GM12878 (cell line): ENCODE measurements around the gene GALNT9. TPM values are rescaled to one million over a fixed set of nuclear protein-coding genes. Genes with fewer than 3 reads are reported as not detected.

Source experiments
- ATAC-seq: fragments of 200-7000 bp; cut with Tn5 transposase; 3 replicates; pipeline ENCODE4 v1.9.1; 2020; ENCODE audit warnings: mild to moderate bottlenecking, moderate library complexity
- BruUV-seq: library from RNA; stranded (reverse); fragments of 400-500 nt; replicated peaks from 2 replicates; lab custom pipeline; 2021; lab: Mats Ljungman, UMichigan
- CTCF ChIA-PET: fragments of 300-600 bp; sonication (Branson Sonifier 250); formaldehyde crosslinking; extraction: SDS; loops from one replicate; lab custom pipeline; 2021; ENCODE audit warnings: inconsistent platforms; lab: Yijun Ruan, JAX
- POLR2A ChIA-PET: fragments of 350-600 bp; formaldehyde crosslinking; extraction: SDS; loops from one replicate; lab custom pipeline; 2021; ENCODE audit warnings: inconsistent platforms; lab: Charles Lee
- RAD21 ChIA-PET: fragments of 300-600 bp; sonication (Branson Sonifier 250); formaldehyde crosslinking; loops from one replicate; lab custom pipeline; 2023; ENCODE audit warnings: antibody characterized with exemption; ENCODE audit not compliant: unreplicated experiment; lab: Charles Lee
- SMC1A ChIA-PET: fragments of 300-600 bp; sonication (Branson Sonifier 250); formaldehyde crosslinking; loops from one replicate; lab custom pipeline; 2023; ENCODE audit not compliant: unreplicated experiment, uncharacterized antibody; lab: Charles Lee
- DNase-seq: peaks from one replicate; pipeline ENCODE4 v3.0.0-alpha.2; 2011; ENCODE audit warnings: low read depth, low spot score
- FAIRE-seq: peaks from 3 replicates; lab custom pipeline; 2011; peaks lifted over from hg19 to GRCh38; lab: Jason Lieb, UNC
- H2AFZ ChIP-seq: 2 replicates; pipeline ENCODE4 v1.6.0; 2011; ENCODE audit warnings: low read depth, low read length, control low read depth; ENCODE audit not compliant: control insufficient read depth
- H3K27ac ChIP-seq: 2 replicates; pipeline ENCODE4 v1.5.1; 2011; ENCODE audit warnings: control low read depth; ENCODE audit not compliant: control insufficient read depth, insufficient read depth
- H3K27me3 ChIP-seq, 2 experiments: replicated peaks in 1 of 2; 2 replicates each; pipeline versions ENCODE4 v1.6.0 to v1.6.1; 2011; ENCODE audit warnings: low read length in 1 of 2; ENCODE audit not compliant: control insufficient read depth in 2 of 2, insufficient read depth in 2 of 2
- H3K36me3 ChIP-seq, 2 experiments: 2 replicates each; pipeline ENCODE4 v1.5.1; 2011; ENCODE audit warnings: low read length in 1 of 2; ENCODE audit not compliant: control insufficient read depth in 2 of 2, insufficient read depth in 2 of 2
- H3K4me1 ChIP-seq: 2 replicates; pipeline ENCODE4 v1.6.1; 2011; ENCODE audit warnings: mild to moderate bottlenecking, low read length, moderate library complexity, mixed read lengths; ENCODE audit not compliant: control insufficient read depth, insufficient read depth
- H3K4me2 ChIP-seq: 2 replicates; pipeline ENCODE4 v1.6.0; 2011; ENCODE audit warnings: control low read depth; ENCODE audit not compliant: control insufficient read depth, insufficient read depth
- H3K4me3 ChIP-seq: fragments of 200-600 bp; sonication (generic); 2 replicates; pipeline ENCODE4 v1.5.1; 2016
- H3K79me2 ChIP-seq: 2 replicates; pipeline ENCODE4 v1.6.0; 2011; ENCODE audit warnings: low read length; ENCODE audit not compliant: control insufficient read depth, insufficient read depth
- H3K9ac ChIP-seq: 2 replicates; pipeline ENCODE4 v1.8.0; 2011; ENCODE audit warnings: low read length, control low read depth, mixed read lengths; ENCODE audit not compliant: control insufficient read depth, insufficient read depth
- H3K9me3 ChIP-seq: replicated peaks from 3 replicates; pipeline ENCODE4 v1.5.1; 2011; ENCODE audit warnings: mild to moderate bottlenecking, low read length; ENCODE audit not compliant: control insufficient read depth, insufficient read depth
- H4K20me1 ChIP-seq: 2 replicates; pipeline ENCODE4 v1.6.0; 2011; ENCODE audit not compliant: control insufficient read depth, insufficient read depth
- ATF7 ChIP-seq: fragments of 450-650 bp; IDR thresholded peaks from 2 replicates; pipeline ENCODE4 v1.6.1; 2016; ENCODE audit warnings: low read depth, mild to moderate bottlenecking
- E2F4 ChIP-seq: IDR thresholded peaks from 2 replicates; pipeline ENCODE4 v1.6.1; 2012; ENCODE audit warnings: low read depth, low read length, improper control_type of control experiment
- FOXK2 ChIP-seq: fragments of 450-650 bp; IDR thresholded peaks from 2 replicates; pipeline ENCODE4 v1.6.1; 2017; ENCODE audit warnings: mild to moderate bottlenecking, moderate library complexity
- HDAC2 ChIP-seq: fragments of 200-600 bp; sonication (generic); IDR thresholded peaks from 2 replicates; pipeline ENCODE4 v1.6.1; 2017
- IKZF2 ChIP-seq, 2 experiments: fragments of 450-650 bp; IDR thresholded peaks; 2 replicates each; pipeline ENCODE4 v1.6.1; 2017; ENCODE audit warnings: mild to moderate bottlenecking in 2 of 2, moderate library complexity in 2 of 2
- MXI1 ChIP-seq: fragments of 150-350 bp; IDR thresholded peaks from 2 replicates; pipeline ENCODE4 v1.6.1; 2011; ENCODE audit warnings: low read depth, mild to moderate bottlenecking, inconsistent platforms, low read length, improper control_type of control experiment
- NFXL1 ChIP-seq: fragments of 450-650 bp; IDR thresholded peaks from 2 replicates; pipeline ENCODE4 v1.6.1; 2017; ENCODE audit warnings: antibody characterized with exemption, mild to moderate bottlenecking, borderline replicate concordance
- SIX5 ChIP-seq: IDR thresholded peaks from 2 replicates; pipeline ENCODE4 v1.6.1; 2011; ENCODE audit warnings: mild to moderate bottlenecking, low read depth, low read length, moderate library complexity; ENCODE audit not compliant: severe bottlenecking
- SUPT20H ChIP-seq: IDR thresholded peaks from 2 replicates; pipeline ENCODE4 v1.6.1; 2011; ENCODE audit warnings: low read depth, mild to moderate bottlenecking, low read length, moderate library complexity, borderline replicate concordance; ENCODE audit not compliant: control insufficient read depth
- ZBTB33 ChIP-seq: fragments of 450-650 bp; IDR thresholded peaks from 2 replicates; pipeline ENCODE4 v1.6.1; 2017; ENCODE audit warnings: mild to moderate bottlenecking
- ZNF217 ChIP-seq: fragments of 450-650 bp; IDR thresholded peaks from 2 replicates; pipeline ENCODE4 v1.6.1; 2017; ENCODE audit warnings: antibody characterized with exemption, mild to moderate bottlenecking
- ZNF384 ChIP-seq: IDR thresholded peaks from 2 replicates; pipeline ENCODE4 v1.6.1; 2012; ENCODE audit warnings: low read depth, mild to moderate bottlenecking, low read length, improper control_type of control experiment, borderline replicate concordance
- WGBS: methylation state at CpG from one replicate; pipeline ENCODE4 v1.1.6; 2016; ENCODE audit warnings: low lambda C conversion rate; ENCODE audit not compliant: insufficient replicate concordance, insufficient coverage; ENCODE audit errors: missing lambda C conversion rate; 5-methylcytosine and 5-hydroxymethylcytosine counted together
- in situ Hi-C: fragments of 300-500 bp; cut with MboI; formaldehyde crosslinking; loops from 9 replicates; pipeline ENCODE4 v1.14.3; 2018; ENCODE audit warnings: mixed read lengths
- intact Hi-C: fragments of 100-400 bp; cut with micrococcal nuclease; formaldehyde crosslinking; loops from one replicate; pipeline ENCODE4 v1.14.2; 2022; ENCODE audit not compliant: unreplicated experiment
- polyA plus RNA-seq, 11 experiments: library from polyadenylated mRNA; depleted of rRNA in 4 of 11; unstranded in 6 of 11; stranded (reverse) in 5 of 11; fragments of >200 nt; fragmentation: Nextera tagmentation in 4 of 11; fragmentation: Illumina TruSeq in 1 of 11; extraction: Ambion mirVana in 4 of 11; extraction: Trizol in 1 of 11; gene quantifications; 1 replicate in 1 of 11; 2 replicates in 10 of 11; pipeline versions ENCODE4 v1.2.1 to v1.2.3, GENCODE V29; 2011 to 2016; ENCODE audit warnings: inconsistent platforms in 2 of 11, missing spikeins in 2 of 11, low read depth in 1 of 11
- total RNA-seq, 4 experiments: library from RNA; depleted of rRNA in 3 of 4; stranded (reverse); fragments of >200 nt in 3 of 4; fragmentation: Illumina TruSeq in 1 of 4; extraction: Trizol in 1 of 4; gene quantifications; 2 replicates each; pipeline versions ENCODE4 v1.2.1 to v1.2.3, GENCODE V29; 2013 to 2021
- TF ChIP-seq, protein P1 (sequence below): fragments of 150-350 bp; IDR thresholded peaks from 2 replicates; pipeline ENCODE4 v1.6.1; 2014; ENCODE audit warnings: mild to moderate bottlenecking, low read depth, low read length

The GALNT9 gene
- total and polyA plus RNA-seq, 10 of the 15 experiments (the other 5 are each of a cell fraction or from before 2014, with no cell fraction given) = 0.04 TPM; not detected in 9

DNA sequence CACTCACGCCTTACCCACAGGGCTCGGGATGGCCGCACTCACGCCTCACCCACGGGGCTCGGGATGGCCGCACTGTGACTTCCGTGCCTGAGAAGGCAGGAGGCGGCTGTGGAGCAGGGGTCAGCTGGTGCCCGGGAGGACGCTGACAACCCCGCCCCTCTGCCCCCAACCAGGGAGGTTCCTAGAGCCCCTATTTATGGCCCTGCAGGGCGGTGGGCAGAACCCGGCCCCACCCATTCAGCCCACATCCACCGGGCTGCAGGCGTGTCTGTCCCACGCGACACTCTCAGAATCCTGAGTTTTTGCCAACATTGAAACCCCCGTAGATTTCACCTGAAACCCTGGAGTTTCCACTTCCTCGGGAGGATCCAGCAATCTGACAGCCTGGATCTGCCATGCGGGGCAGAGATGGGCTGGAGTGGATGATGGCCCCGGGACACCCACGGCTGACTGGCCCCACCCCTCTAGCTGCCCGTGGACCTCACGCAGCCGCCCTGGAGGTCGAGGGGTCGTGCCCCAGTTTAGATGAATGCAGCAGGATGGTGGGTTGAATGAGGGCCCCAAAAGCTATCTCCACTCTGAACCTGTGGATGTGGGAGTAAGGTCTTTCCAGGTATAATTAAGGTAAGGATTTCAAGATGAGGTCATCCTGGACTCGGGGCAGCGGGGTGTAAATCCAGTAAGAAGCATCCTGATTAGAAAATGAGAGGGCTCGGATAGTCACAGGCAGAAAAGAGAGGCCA, 20.4 kb downstream of the GALNT9 start (continued):
- TF ChIP-seq ZBTB33 = no peak
- no peak for TF ChIP-seq SIX5
- no peak for TF ChIP-seq ZNF384
- no peak for TF ChIP-seq FOXK2
- no peak for TF ChIP-seq IKZF2 (IDR thresholded peaks at IDR 0.05)

DNA sequence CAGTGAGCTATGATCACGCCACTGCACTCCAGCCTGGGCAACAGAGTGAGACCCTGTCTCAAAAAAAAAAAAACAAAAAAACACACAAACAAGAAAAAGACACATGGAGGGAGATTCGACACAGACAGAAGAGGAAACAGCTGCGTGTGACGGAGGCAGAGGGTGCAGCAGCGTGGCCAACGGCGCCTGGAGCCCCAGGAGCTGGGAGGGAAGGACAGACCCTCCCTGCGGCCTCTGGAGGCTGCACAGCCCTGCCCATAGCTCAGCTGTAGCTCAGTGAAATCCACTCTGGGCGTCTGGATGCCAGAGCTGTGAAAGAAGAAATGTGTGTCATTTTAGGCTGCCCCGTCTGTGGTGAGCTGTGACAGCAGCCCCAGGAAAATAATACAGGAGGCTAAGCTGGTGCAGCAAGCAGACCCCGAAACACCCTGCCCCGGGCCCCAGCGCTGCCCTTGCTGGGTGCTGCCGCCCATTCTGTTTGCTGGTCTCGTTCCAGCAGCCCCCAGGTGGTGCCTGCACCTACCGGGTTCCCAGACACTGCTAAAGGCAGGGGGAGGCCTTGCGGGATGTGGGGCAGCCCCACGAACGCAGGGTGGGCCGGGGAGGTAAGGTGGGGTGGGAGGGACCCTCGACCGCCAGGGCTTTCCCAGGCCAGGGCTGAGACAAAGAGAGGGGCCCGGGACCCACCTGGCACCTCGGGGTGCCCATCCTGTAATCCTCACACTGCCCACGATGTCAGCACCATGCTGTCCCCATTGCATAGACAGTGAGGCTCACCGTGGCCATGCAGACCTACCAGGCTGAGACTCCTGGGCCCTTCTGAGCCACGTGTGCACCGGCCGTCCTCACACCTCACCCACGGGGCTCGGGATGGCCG, 21.2 kb downstream of the GALNT9 start:
- CTCF ChIA-PET = no interaction called here
- WGBS = 31% methylated on average over 30 of the region's 32 CpGs
- H3K9ac ChIP-seq = no peak overlapping the region
- FAIRE-seq (no peak), DNase-seq (no peak), ATAC-seq (no peak)
- no TSS peak for BruUV-seq
- H3K4me2 ChIP-seq = no peak overlapping the region
- SMC1A ChIA-PET = no interaction called here
- H3K4me1 ChIP-seq = no peaks in the 10 kb centered on the region
- intact Hi-C loops (no loop called here), in situ Hi-C loops (no loop called here)
- no peaks in the 10 kb centered on the region; the same call in 2 of the 3 replicates for H3K9me3 ChIP-seq
- no peak overlapping the region for H3K4me3 ChIP-seq
- RAD21 ChIA-PET = no interaction called here
- no peaks in the 10 kb centered on the region for H4K20me1 ChIP-seq
- H2AFZ ChIP-seq = no peak overlapping the region
- TF ChIP-seq ZNF217 (no peak), ZNF384 (no peak), HDAC2 (no peak), MXI1 (no peak), E2F4 (no peak), SUPT20H (no peak), ATF7 (no peak), NFXL1 (no peak)
- TF ChIP-seq, protein P1, sequence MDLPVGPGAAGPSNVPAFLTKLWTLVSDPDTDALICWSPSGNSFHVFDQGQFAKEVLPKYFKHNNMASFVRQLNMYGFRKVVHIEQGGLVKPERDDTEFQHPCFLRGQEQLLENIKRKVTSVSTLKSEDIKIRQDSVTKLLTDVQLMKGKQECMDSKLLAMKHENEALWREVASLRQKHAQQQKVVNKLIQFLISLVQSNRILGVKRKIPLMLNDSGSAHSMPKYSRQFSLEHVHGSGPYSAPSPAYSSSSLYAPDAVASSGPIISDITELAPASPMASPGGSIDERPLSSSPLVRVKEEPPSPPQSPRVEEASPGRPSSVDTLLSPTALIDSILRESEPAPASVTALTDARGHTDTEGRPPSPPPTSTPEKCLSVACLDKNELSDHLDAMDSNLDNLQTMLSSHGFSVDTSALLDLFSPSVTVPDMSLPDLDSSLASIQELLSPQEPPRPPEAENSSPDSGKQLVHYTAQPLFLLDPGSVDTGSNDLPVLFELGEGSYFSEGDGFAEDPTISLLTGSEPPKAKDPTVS = no peak
- H3K36me3 ChIP-seq = no peaks in the 10 kb centered on the region
- POLR2A ChIA-PET = interaction anchor here (0.7 kb wide), 1 partner anchor 16 kb away, joined by 3 read pairs; no protein-coding TSS in a partner anchor
- no peaks in the 10 kb centered on the region for H3K79me2 ChIP-seq
- H3K27ac ChIP-seq = no peak overlapping the region
- no peaks in the 10 kb centered on the region for H3K27me3 ChIP-seq
